COR-L47 (cell line): ENCODE data around the gene CDC42BPA.
"Not testable (repeated sequence)": the region's sequence is repeated elsewhere in the genome, so short reads cannot be mapped to it uniquely, and the experiment has no call there.

Source experiments
- DNase-seq: peaks from one replicate; lab custom pipeline; 2025; lab: John Stamatoyannopoulos, UW

Gene CDC42BPA

DNA sequence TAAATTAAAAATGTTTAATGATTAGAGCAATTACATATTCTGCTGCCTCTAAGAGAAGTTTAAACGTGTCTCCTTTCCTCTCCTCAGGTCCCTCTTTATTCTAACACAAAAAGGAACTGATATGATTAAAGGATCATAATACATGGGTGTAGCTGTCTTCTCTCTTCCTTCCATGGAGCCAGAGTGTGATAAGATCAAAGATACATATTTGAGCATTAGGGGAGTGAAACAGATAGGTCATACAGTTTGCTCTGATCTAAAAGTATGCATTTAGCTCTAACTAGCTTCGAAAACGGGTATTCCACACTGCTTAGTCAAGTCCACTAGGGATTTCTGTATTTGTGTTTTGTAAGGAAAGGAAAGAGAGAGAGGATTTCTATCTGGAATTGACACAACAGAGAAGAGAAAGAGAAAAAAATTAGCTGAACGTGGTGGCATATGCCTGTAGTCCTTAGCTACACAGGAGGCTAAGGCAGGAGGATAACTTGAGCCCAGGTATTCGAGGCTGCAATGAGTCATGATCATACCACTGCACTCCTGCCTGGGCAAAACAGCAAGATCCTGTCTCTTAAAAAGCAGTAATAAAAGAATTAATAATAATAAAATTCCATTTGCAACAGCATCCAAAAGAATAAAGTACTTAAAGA lies 63.1 kb downstream of the CDC42BPA start:
- DNase-seq, result no peak

DNA sequence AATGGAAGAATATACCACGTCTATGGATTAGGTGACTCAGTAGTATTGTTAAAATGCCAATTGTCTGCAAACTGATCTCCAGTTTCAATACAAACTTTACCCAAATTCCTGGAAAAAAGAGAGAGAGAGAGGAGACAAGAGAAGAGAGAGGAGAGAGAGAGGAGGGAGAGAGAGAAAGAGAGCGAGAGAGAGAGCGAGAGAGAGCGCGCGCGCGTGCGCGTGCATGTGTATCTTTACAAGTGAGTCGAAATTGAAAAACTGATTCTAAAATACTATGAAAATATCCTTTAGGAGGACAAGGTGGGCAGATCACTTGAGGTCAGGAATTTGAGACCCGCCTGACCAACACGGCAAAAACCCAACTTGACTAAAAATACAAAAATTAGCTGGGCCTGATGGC lies 65.2 kb downstream of the CDC42BPA start:
- no peak for DNase-seq

DNA sequence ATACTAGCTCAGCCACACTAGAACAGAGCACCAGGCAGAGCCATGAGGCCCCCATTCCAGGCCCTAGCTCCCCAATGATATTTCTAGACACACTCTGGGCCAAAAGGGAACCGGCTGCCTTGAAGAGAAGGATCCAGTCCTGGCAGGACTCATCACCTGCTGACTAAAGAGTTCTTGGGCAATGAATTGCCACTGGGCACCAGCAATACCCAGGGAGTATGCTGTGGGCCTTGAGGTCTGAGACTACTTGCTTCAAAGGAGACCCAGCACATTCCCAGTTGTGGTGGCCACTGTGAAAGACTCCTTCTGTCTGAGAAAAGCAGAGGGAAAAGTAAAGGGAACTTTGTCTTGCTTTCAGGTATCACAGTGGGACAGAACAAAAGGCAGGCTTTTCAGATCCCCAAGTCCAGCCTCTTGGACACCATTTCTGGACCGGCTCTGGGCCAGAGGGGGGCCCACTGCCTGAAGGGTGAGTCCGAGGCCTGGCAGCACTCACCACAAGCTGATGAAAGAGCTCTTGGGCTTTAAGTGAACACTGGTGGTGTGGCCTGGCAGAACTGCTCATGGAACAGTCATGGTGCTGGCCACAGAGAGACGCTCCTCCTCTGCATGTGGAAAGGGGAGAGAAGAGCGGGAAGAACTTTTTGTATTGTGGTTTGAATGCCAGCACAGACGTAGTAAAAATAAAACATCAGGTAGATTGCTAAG lies 72.5 kb downstream of the CDC42BPA start:
- DNase-seq, result no peak

DNA sequence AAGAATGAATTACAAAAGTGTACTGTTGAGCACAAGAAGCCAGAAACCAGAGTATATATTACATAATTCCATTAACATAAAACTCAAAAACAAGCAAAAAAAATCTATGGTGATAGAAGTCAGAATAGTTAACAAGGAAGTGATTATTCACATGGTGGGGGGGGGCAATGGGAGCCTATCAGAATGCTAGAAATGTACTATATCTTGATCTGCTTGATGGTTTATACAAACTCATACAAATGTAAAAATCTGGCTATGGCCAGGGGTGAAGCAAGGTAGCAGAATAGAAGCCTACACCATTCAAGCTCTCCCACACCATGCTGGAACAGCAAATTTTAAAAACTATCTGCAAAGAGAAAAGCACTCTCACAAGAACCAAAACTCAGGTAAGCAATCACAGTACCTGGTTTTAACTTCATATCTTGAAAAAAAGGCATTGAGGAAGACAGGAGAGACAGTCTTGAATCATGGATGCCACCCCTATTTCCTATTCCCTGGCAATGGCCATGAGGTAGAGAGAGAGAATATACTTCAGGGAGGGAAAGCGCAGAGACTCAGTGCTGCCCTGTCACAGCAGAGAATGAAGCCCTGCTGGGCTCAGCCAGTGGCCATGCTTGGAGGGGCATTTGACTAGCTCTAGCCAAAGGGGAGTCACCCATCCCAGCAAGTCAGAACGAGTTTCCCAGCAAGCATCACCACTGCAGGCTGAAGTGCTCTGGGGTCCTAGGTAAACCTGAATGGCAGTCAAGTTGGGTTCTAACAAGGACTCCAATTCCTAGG lies 73.8 kb downstream of the CDC42BPA start:
- no peak for DNase-seq

DNA sequence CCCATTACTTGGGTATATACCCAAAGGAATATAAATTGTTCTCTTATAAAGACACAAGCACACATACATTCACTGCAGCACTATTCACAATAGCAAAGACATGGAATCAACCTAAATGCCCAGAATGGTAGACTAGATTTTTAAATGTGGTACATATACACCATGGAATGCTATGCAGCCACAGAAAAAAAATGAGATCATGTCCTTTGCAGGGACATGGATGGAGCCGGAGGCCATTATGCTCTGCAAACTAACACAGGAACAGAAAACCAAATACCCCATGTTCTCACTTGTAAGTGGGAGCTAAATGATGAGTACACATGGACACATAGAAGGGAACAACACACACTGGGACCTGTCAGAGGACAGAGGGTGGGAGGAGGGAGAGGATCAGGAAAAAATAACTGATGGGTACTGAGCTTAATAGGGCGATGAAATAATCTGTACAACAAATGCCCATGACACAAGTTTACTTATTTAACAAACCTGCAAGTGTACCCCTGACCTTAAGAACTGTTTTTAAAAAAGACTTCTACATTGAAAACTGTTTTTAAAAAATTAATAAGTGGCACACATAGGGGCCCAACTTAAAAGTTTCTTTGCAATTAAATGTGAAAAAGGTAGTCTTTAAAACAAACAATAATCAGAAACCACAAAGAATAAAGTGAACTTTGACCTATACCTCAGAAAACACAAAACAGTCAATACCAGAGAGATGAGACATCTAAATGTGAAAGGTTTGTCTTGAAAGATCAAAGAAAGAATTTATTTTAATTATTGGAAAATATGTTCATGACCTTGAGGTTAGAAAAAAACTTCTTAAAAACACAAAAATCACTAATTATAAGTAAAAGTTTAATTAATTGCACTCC lies 75.2 kb downstream of the CDC42BPA start:
- no peak for DNase-seq

DNA sequence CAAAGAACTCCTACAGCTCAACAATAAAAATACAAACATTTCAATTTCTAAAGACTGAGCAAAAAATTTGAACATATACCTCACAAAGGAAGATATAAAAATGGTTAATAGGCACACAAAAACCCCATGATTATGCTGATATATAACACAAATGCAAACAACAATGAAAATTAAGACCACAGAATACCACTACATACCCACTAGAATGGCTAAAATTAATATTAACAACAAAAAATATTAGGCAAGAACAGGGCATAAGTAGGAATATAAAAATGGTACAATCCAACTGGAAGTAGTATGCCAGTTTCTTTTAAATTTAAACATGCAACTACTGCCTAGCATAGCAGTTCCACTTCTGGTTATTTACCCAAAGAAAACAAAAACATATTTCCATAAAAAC lies 77.3 kb downstream of the CDC42BPA start:
- DNase-seq, result no peak

DNA sequence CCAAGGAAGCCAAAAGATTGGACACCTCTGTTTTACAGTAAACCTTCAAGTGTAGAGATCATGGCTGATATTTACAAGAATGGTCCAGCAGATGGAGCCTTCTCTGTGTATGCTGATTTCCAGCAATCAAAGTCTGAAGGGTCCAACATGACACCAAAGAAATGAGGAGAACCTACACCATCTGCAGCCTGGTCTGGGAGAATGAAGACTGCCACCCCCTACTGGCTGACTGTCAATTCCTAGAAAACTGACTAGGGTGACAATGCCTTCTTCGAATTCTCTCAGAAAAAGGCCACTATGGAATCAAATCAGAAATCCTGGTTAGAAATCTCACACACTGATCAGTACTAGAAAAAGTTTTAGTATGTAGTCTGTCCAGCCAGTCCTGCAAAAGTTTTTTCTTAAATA lies 83.3 kb downstream of the CDC42BPA start:
- peak; percentile 61 for DNase-seq

DNA sequence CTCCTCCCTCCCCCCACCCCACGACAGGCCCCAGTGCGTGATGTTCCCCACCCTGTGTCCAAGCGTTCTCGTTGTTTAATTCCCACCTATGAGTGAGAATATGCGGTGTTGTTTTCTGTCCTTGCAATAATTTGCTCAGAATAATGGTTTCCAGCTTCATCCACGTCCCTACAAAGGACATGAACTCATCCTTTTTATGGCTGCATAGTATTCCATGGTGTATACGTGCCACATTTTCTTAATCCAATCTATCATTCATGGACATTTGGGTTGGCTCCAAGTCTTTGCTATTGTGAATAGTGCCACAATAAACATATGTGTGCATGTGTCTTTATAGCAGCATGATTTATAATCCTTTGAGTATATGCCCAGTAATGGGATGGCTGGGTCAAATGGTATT lies 87.2 kb downstream of the CDC42BPA start:
- DNase-seq, result not testable (repeated sequence)

DNA sequence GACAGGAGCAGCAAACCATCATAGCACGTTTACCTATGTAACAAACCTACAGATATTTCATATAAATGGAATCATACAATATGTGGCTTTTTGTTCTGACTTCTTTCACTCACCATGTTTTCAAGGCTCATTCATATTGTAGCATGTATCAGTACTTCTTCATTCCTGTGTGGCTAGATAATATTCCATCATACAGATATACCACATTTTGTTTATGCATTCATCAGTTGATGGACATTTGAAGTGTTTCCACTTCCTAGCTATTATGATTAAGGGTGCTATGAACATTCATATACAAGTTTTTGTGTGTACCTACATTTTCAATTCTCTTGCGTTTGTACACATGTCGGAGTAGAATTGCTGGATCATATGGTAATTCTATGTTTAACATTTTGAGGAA lies 90.1 kb downstream of the CDC42BPA start:
- no peak for DNase-seq

DNA sequence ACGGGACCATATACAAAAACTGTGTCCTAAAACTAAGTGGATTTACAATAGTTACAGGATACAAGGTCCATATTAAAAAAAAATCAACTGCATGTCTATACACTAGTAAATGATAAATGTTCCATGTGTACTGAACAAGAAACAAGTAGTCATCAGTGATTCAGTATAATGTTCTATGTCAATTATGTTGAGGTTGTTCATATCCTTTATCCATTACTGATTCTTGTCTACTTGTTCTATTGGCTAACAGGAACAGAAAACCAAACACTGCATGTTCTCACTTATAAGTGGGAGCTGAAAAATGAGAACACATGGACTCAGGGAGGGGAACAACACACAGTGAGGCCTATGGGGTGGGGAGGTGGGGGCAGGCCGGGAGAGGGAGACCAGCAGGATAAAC lies 90.5 kb downstream of the CDC42BPA start:
- DNase-seq, result no peak

DNA sequence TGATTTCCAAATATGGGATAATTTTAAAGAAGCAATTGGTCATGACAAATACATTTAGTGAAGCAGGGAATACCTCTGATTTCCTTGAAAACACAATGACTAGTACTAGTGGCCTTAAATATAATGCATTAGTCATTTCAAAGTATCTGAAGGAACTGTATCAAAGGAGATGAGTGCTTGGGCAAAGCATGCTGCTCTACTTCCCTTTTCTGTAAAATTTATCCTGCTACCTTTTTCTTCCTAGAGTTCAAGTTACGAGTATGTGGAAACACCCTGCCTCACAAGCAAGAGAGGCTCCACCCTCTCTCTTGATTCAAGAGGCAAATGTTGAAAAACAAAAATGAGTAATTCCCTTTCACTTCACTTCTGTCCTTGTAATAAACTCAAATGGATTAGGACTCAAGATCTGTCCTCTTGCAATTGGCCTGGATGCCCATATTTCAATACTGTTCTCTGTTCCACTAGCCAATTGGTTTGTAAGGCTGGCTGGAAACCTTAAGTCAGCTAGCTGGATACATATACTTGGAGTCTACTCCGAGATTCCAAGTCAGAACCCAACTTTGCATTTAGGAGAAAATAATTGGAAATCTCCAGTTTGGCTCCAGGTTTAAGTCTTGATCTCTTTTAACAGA lies 92.5 kb downstream of the CDC42BPA start:
- DNase-seq, result no peak

DNA sequence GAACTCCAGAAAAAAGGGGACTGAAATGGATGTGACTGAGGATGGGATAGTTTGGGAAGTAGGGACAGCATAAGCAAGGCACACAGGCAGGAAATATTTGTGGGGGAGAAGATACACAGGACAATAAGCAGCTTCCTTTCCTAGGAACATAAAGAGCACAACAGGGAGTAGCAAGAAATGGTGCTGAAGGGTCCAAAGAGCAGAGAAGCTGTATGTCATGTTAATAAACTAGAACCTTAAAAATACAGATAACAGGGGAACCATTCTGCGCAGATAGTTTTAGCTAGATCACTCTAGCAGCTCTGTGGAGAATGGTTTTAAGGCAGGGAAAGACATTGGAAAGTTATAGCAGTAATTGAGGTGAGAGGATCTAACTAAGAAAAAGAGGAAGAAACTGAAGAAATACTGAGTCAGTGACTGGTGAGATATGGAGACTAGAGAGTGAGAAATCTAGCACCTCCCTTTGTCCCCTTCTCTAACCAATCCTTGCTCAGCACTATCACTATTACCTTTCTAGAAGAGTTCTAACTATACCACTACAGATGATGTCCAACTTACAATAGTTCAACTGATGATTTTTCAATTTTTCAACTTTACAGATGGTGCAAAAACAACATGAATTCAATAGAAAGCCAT lies 95.0 kb downstream of the CDC42BPA start:
- DNase-seq, result no peak

DNA sequence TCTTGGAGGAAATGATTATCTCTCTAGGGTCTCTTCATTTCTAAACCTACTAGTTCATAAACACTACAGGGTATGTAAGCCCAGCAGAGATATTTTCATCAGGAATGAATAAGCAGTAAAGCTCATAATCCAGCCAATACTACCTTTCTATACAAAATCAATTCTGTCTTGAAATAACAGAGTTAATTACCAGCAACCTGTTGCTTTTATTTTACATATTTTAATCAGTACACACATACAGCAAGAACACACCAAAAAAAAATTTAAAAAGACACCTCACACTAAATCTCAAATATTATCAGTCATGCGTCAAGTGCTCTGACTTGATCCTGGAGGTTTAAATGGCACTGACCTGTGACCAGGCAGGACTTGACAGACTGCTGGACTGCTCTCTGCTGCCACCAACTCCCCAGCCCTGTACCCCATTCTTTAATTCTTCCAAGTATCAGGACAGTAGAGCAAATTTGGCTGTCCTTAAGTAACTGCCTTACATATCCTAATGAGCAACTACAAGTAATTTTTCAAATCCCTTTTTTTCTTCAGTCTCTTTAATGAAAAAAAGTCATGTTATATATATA lies 98.5 kb downstream of the CDC42BPA start:
- no peak for DNase-seq

DNA sequence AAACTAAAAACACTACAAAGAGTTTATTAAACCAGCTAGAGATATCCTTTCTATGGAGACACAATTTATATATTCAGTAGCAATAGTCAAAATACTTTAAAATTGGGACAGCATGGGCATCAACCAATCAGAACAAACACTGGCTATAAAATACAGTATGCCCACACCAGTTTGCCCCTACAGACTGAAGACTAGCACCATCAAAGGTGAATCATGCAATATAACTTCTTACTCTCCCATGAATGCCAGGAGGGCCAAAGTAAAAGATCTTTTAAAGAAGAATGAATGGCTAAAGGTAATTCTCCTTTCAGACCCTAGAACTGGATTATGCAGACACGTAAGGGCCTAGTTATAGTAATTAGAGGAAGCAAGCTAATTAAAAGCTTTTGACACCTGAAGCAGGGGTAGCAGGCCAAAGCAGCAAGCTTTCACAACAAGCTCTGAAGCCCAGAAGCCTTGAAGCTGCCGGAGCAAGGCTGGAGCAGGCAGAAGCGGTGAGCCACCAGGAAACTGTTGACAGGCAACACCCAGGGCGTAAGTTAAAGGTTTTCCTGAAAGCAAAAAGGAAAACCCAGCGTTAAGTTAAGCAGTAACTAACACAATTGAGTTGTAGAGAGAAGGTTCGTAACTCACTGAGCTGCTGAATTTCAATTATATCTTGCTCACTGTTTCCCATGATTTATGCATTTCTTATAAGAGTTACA lies 99.3 kb downstream of the CDC42BPA start:
- no peak for DNase-seq

DNA sequence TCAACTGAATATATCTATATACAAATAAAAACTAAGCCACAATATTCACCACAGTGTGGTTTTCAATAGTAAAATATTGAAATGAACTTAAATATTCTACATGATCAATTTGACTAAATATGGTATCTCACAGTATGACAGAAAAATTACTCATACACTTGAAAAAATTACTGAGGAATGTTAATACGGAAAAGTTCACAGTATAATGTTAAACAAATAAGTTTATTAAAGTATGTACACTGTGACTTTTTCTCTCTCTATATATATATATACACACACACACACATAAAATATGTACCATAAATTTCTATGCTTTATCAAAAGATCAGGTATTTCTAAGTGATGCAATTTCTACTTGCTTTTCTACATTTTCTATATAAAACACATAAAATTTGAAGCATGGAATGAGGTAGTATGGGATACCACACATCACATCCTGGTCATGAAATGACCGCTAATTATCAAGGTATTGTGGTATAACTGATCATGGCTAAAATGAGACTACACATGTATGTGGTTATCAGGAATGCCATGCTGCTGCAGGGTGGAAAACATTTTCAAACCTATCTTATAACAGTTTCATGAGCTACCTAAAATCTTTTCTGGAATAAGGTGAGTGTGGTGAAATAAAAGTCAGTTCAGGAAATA lies 102.3 kb downstream of the CDC42BPA start:
- DNase-seq, result no peak

DNA sequence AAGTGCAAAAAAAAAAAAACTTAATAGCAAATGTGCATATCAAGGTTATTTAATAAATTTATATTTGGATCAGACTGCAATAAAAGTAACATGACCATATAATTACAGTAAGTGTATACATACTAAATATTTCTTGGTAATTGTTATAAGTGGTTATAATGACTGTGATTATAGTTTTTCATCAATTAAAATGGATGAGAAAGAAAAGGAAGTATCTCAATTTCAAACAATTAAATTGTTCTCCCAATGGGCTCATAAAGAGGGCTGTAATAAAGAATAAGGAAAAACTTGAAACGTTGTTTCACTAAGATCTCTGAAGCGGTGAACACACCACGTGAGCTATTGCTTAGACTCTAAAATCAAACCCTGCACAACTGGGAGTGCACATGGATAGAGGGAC lies 104.1 kb downstream of the CDC42BPA start:
- DNase-seq, result peak; percentile 11

DNA sequence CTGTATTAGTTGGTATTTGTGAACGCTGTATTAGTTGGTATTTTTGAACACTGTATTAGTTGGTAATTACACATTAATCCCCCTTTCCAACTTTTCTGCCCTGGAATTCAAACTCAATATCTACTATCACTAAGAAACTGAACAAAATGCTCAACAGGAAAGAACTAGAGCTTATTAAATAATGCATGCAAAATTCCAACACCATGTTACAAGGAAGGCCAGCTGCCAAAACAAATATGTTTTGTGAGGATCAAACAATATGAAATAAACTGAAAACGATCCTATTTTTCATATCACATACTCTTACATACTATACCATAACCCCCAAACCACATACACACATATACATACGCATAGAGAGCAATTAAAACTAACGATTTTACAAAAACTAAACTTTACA lies 104.9 kb downstream of the CDC42BPA start:
- DNase-seq, result no peak

DNA sequence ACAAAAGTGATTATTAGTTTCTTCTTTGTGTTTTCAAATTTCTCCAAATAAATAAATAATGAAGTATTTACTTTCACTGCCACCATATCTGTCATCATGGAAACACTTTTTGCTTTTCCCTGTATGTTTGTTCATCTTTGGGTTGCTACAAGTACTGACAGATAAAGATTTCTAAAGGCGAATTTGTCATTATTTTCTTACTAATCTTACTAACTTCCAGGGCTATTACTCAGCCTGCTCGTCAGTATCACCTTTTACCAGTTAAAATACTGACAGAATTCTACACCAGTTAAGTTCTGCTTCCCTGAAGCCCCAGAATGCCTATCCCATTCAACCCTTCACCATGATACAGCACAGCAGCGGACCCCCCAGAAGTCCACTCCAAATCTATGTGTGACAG lies 106.1 kb downstream of the CDC42BPA start:
- no peak for DNase-seq

DNA sequence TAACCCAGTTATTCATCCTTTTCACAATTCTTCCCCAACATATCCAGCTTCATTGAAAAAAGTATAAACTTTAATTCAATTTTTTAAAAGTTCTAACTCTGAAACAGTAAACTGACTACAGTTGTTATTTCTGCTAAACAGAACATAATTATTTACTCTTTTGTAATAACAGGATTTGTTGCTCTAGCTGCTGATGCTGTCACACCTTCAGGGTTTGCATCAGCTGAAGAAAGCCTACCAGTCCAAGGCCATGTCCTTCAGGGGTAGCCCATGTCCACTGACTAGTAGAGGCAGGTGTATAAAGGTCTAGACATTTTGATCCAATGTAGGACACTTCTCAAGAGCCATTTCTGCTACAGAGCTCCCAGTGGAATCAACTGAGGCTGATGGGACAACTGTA lies 107.7 kb downstream of the CDC42BPA start:
- DNase-seq, result no peak

DNA sequence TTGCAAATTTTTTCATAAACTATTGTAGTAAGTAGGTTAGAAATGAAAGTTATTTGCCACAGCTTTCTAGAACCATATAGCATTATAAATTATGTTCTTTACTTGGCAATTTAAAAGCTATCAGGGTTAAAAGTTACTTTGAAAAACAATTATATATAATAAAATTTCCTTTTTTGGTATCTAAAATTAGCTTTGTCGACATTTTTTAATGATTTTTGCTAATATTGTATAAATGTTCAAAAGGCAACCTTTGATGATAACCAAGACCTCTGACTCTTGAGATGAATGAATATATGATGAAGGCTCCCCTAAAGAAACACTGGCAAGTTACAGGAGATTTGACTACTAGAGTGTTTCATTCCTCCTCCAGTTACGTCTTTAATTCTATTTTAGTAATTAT lies 121.2 kb downstream of the CDC42BPA start:
- no peak for DNase-seq
